Measurements from ENCODE around the gene ZNF19.

GRCh38 chr16:71423865-71424264, 65.3 kb downstream of the ZNF19 start:
- no peak for TF ChIP-seq YY1 (IDR thresholded peaks at IDR 0.05; ENCODE audit: low read depth)
- TF ChIP-seq REST (IDR thresholded peaks at IDR 0.05; ENCODE audit: low read depth): no peak

All from Ishikawa (cell line).